Epithelial cell of proximal tubule (primary cell): ENCODE results near the gene PPM1D. TPM values are rescaled to one million over a fixed set of nuclear protein-coding genes. Genes with fewer than 3 reads are reported as not detected.

Source experiments
- DNase-seq: peaks from one replicate; pipeline ENCODE4 v3.0.0-alpha.2; 2011; ENCODE audit warnings: low read depth
- H3K4me3 ChIP-seq: 2 replicates; pipeline ENCODE4 v1.5.1; 2011; ENCODE audit warnings: low read depth, mild to moderate bottlenecking, low read length
- total RNA-seq: library from RNA; depleted of rRNA; stranded (reverse); fragments of >200 nt; gene quantifications from 2 replicates; pipeline ENCODE4 v1.2.3, GENCODE V29; 2015
- TF ChIP-seq, protein P1 (sequence below): conservative IDR thresholded peaks from 2 replicates; pipeline ENCODE4 v1.5.1; 2012; ENCODE audit warnings: low read depth, mild to moderate bottlenecking, low read length

Gene PPM1D
- total RNA-seq, 1 donor from 2014 or later, result 9.1 TPM

- H3K4me3 ChIP-seq, result no peak overlapping the region
- DNase-seq, result no peak
- TF ChIP-seq, protein P1, sequence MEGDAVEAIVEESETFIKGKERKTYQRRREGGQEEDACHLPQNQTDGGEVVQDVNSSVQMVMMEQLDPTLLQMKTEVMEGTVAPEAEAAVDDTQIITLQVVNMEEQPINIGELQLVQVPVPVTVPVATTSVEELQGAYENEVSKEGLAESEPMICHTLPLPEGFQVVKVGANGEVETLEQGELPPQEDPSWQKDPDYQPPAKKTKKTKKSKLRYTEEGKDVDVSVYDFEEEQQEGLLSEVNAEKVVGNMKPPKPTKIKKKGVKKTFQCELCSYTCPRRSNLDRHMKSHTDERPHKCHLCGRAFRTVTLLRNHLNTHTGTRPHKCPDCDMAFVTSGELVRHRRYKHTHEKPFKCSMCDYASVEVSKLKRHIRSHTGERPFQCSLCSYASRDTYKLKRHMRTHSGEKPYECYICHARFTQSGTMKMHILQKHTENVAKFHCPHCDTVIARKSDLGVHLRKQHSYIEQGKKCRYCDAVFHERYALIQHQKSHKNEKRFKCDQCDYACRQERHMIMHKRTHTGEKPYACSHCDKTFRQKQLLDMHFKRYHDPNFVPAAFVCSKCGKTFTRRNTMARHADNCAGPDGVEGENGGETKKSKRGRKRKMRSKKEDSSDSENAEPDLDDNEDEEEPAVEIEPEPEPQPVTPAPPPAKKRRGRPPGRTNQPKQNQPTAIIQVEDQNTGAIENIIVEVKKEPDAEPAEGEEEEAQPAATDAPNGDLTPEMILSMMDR, result no peak
Observed at GRCh38 chr17:60685437-60685836, 85.4 kb downstream of the PPM1D start.

- DNase-seq, result no peak
- no peak overlapping the region for H3K4me3 ChIP-seq
- TF ChIP-seq, protein P1, result no peak
Observed at GRCh38 chr17:60695960-60696359, 96.0 kb downstream of the PPM1D start.

DNA sequence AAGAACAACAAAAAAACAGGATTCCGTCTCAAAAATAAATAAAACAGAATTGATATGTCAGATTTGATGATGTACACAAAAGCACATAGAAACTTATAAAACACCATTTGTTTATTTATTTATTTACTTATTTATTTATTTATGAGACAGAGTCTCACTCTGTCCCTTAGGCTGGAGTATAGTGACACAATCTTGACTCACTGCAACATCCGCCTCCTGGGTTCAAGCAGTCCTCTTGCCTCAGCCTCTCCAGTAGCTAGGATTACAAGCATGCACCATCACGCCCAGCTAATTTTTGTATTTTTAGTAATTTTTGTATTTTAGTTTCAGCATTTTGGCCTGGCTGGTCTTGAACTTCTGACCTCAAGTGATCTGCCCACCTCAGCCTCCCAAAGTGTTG lies 99.1 kb downstream of the PPM1D start:
- TF ChIP-seq, protein P1, result no peak
- DNase-seq, result no peak

DNA sequence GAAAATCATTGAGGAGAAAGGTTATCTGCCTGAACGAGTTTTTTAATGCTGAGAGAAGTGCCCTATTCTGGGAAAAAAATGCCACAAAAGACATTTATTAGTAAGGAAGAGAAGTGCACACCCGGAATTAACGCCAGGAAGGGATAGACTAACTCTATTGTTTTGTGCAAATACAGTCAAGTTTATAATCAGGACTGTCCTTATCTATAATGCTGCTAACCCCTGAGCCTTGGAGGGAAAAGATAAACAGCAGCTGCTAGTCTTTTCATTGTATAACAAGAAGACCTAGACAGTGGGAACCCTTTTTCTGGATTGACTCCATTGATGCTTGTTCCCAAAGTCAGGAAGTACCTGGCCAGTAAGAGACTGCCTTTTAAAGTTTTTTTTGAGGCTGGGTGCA lies 104.2 kb downstream of the PPM1D start:
- TF ChIP-seq, protein P1, result no peak
- no peak for DNase-seq
- H3K4me3 ChIP-seq, result no peak overlapping the region

More for the DNA sequence above, 99.1 kb downstream of the PPM1D start:
- H3K4me3 ChIP-seq, result no peak overlapping the region

DNA sequence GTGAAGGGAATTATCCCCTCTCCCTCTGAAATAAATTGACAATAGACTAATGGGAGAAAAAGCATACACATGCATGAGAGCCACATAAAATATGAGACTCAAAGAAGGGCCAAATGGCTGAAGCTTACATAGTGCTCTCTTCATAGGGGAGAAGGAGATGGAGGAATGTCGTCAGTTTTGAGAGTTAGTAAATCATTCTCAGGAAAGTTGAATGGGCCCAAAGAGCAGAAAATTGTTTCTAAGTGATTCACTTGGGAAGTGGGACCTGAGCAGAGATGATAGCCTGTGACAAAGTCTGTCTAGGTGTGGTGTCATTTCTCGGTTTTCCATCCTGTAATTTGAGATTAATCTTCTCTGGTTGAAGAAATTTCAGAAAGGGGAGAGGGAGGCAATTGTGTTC lies 112.7 kb downstream of the PPM1D start:
- DNase-seq, result peak; percentile 71
- no peak overlapping the region for H3K4me3 ChIP-seq
- TF ChIP-seq, protein P1, result no peak

DNA sequence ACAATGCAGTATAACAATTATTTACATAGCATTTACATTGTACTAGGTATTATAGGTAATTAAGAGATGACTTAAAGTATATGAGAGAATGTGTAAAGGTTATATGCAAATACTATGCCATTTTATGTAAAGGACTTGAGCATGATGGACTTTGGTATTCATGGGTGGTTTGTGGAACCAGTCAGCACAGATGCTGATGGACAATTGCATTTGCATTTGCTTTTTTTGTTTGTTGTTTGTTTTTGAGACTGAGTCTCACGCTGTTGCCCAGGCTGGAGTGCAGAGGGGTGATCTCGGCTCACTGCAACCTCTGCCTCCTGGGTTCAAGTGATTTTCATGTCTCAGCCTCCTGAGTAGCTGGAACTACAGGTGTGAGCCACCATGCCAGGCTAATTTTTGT lies 113.6 kb downstream of the PPM1D start:
- TF ChIP-seq, protein P1, result no peak
- no peak overlapping the region for H3K4me3 ChIP-seq
- no peak for DNase-seq

Other genes with a start within 250 kb of the PPM1D start
- gene USP32, start 208.1 kb upstream of the PPM1D start, total RNA-seq, result 18.7 TPM in 2 replicates
- not detected in 2 replicates for gene CHCT1, start 177.7 kb upstream of the PPM1D start, total RNA-seq
- 14.5 and 16.5 TPM in 2 replicates for gene APPBP2, start 74.0 kb upstream of the PPM1D start, total RNA-seq
- 3.8 and 15.2 TPM in 2 replicates for gene BCAS3, start 77.7 kb downstream of the PPM1D start, total RNA-seq